MCF 10A (cell line): ENCODE data around the gene STOM. TPM values are rescaled to one million over a fixed set of nuclear protein-coding genes. Genes with fewer than 3 reads are reported as not detected.

Experiments
- BruUV-seq: library from RNA; stranded (reverse); fragments of 400-500 nt; replicated peaks from 2 replicates; lab custom pipeline; 2021; lab: Mats Ljungman, UMichigan
- CTCF ChIA-PET: fragments of 300-600 bp; sonication (Branson Sonifier 250); formaldehyde crosslinking; extraction: SDS; loops from one replicate; lab custom pipeline; 2021; ENCODE audit warnings: antibody characterized with exemption, inconsistent platforms; lab: Yijun Ruan, JAX
- POLR2A ChIA-PET: fragments of 300-600, 350-650 bp; sonication (Branson Sonifier 250); formaldehyde crosslinking; extraction: SDS; loops from one replicate; lab custom pipeline; 2020; ENCODE audit warnings: antibody characterized with exemption, inconsistent platforms; lab: Yijun Ruan, JAX
- DNase-seq: peaks from one replicate; pipeline ENCODE4 v3.0.0-alpha.2; 2018; ENCODE audit not compliant: unreplicated experiment
- H3K27ac Mint-ChIP-seq: one replicate; pipeline ENCODE4 v1.8.0; 2022; ENCODE audit warnings: mild to moderate bottlenecking, low read depth, mixed read lengths; ENCODE audit not compliant: unreplicated experiment
- H3K27me3 Mint-ChIP-seq: one replicate; pipeline ENCODE4 v1.8.0; 2022; ENCODE audit warnings: mixed read lengths; ENCODE audit not compliant: insufficient read depth, unreplicated experiment
- H3K36me3 Mint-ChIP-seq: one replicate; pipeline ENCODE4 v1.8.0; 2022; ENCODE audit warnings: mild to moderate bottlenecking, moderate library complexity, mixed read lengths; ENCODE audit not compliant: insufficient read depth, unreplicated experiment
- H3K4me1 Mint-ChIP-seq: one replicate; pipeline ENCODE4 v1.8.0; 2022; ENCODE audit warnings: mixed read lengths; ENCODE audit not compliant: insufficient read depth, unreplicated experiment
- H3K4me3 Mint-ChIP-seq: one replicate; pipeline ENCODE4 v1.8.0; 2022; ENCODE audit warnings: mild to moderate bottlenecking, moderate library complexity, mixed read lengths; ENCODE audit not compliant: unreplicated experiment
- H3K9me3 Mint-ChIP-seq: one replicate; pipeline ENCODE4 v1.8.0; 2022; ENCODE audit warnings: mixed read lengths; ENCODE audit not compliant: unreplicated experiment
- intact Hi-C: fragments of 100-400 bp; cut with micrococcal nuclease; formaldehyde crosslinking; loops from 2 replicates; pipeline ENCODE4 v1.14.1; 2022
- total RNA-seq: library from RNA; stranded (reverse); gene quantifications from 2 replicates; pipeline ENCODE4 v1.2.3, GENCODE V29; 2022
- TF ChIP-seq, protein P1 (sequence below): fragments of 200-600 bp; IDR thresholded peaks from one replicate; pipeline ENCODE4 v1.8.0; 2022; ENCODE audit warnings: antibody characterized with exemption, mild to moderate bottlenecking; ENCODE audit not compliant: unreplicated experiment

The STOM gene
- total RNA-seq, 1 experiment from 2014 or later: 231 TPM

DNA sequence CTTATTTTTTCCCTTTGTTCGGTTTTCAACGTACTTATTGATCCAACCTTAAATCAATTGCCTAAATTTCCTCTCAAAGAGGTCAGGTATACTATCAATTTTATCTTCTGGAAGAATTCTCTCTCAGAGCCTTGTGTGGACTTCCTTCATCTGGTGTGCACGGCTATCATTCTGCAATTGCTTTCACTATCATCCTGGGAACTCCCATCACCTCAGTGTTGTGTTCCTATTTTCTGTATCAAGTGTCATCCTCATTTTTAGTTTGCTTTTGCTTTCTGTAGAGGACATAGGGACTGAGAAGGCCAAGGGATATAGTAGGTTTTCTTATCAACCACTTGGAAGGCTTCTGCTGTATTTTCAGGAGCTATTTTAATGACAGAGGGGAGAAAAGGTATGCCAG lies 11.3 kb downstream of the STOM start:
- peaks cover 80% of the 10 kb centered on the region for H3K36me3 Mint-ChIP-seq
- ChIA-PET CTCF (interaction anchor here (0.7 to 3.9 kb wide), 3 partner anchors 39 to 80 kb away, joined by 3 to 34 read pairs (median 4); no protein-coding TSS in a partner anchor), POLR2A (interaction anchor here (1.0 to 3.6 kb wide), 6 partner anchors 10 to 237 kb away, joined by 3 to 19 read pairs (median 6); no protein-coding TSS in a partner anchor)
- H3K27ac Mint-ChIP-seq: peak overlapping the region; percentile 86
- no peaks in the 10 kb centered on the region for H3K9me3 Mint-ChIP-seq
- no peak overlapping the region for H3K4me3 Mint-ChIP-seq
- intact Hi-C loops: no loop called here
- BruUV-seq: no TSS peak
- H3K27me3 Mint-ChIP-seq: no peaks in the 10 kb centered on the region
- peaks cover 56% of the 10 kb centered on the region for H3K4me1 Mint-ChIP-seq
- TF ChIP-seq, protein P1, sequence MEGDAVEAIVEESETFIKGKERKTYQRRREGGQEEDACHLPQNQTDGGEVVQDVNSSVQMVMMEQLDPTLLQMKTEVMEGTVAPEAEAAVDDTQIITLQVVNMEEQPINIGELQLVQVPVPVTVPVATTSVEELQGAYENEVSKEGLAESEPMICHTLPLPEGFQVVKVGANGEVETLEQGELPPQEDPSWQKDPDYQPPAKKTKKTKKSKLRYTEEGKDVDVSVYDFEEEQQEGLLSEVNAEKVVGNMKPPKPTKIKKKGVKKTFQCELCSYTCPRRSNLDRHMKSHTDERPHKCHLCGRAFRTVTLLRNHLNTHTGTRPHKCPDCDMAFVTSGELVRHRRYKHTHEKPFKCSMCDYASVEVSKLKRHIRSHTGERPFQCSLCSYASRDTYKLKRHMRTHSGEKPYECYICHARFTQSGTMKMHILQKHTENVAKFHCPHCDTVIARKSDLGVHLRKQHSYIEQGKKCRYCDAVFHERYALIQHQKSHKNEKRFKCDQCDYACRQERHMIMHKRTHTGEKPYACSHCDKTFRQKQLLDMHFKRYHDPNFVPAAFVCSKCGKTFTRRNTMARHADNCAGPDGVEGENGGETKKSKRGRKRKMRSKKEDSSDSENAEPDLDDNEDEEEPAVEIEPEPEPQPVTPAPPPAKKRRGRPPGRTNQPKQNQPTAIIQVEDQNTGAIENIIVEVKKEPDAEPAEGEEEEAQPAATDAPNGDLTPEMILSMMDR: no peak
- no peak for DNase-seq

DNA sequence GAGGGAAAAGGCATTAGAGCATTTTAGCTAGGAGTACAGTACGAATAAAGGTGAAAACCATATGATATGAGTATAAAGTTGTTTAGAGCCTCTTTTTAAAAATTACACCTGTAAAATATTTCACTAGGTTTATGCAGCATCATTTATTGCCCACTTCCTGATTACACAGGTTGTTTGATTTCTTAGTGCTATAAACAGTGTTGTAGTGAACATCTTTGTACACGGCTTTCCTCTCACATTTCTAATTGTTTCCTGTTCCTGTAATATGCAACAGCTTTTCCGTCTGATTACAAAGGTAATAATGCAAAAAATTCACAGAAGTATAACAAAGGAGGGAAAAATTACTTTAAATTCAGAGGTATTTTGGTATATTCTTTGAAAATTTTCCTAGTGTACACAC lies 13.0 kb downstream of the STOM start:
- H3K27me3 Mint-ChIP-seq: no peaks in the 10 kb centered on the region
- TF ChIP-seq, protein P1: no peak
- CTCF ChIA-PET: interaction anchor here (0.7 to 3.9 kb wide), 5 partner anchors 19 to 364 kb away, joined by 3 to 34 read pairs (median 5); no protein-coding TSS in a partner anchor
- intact Hi-C loops: no loop called here
- H3K4me3 Mint-ChIP-seq: peak overlapping the region; percentile 49
- no peak for DNase-seq
- H3K27ac Mint-ChIP-seq: peak overlapping the region; percentile 93
- H3K9me3 Mint-ChIP-seq: no peaks in the 10 kb centered on the region
- POLR2A ChIA-PET: interaction anchor here (1.0 to 3.6 kb wide), 9 partner anchors 12 to 75 kb away, joined by 3 to 19 read pairs (median 4); no protein-coding TSS in a partner anchor
- BruUV-seq: no TSS peak
- H3K36me3 Mint-ChIP-seq: peaks cover 86% of the 10 kb centered on the region
- H3K4me1 Mint-ChIP-seq: peaks cover 51% of the 10 kb centered on the region

DNA sequence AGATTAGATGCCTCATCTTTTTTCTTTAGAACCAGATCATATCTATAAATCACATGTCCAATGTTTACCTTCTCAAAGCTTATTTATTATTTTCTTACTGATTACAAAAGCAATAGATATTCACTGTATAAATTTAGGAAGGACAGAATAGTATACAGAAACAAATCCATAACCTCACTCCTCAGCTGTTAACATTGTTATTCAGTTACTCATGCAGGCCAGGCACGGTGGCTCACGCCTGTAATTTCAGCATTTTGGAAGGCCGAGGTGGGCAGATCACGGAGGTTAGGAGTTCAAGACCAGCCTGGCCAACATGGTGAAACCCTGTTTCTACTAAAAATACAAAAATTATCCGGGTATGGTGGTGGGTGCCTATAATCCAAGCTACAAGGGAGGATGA lies 15.3 kb downstream of the STOM start:
- BruUV-seq: no TSS peak
- Mint-ChIP-seq H3K36me3 (peaks cover 95% of the 10 kb centered on the region), H3K9me3 (no peaks in the 10 kb centered on the region), H3K27me3 (no peaks in the 10 kb centered on the region), H3K4me1 (peaks cover 68% of the 10 kb centered on the region), H3K4me3 (no peak overlapping the region), H3K27ac (no peak overlapping the region)
- intact Hi-C loops: no loop called here
- DNase-seq: no peak
- CTCF ChIA-PET: interaction anchor here (1.0 to 2.3 kb wide), 6 partner anchors 16 to 142 kb away, joined by 3 to 12 read pairs (median 4); no protein-coding TSS in a partner anchor
- POLR2A ChIA-PET: interaction anchor here (0.6 to 1.6 kb wide), 3 partner anchors 18 to 1866 kb away, joined by 3 to 4 read pairs (median 3); partner anchors contain the start of gene GSN
- TF ChIP-seq, protein P1: no peak

DNA sequence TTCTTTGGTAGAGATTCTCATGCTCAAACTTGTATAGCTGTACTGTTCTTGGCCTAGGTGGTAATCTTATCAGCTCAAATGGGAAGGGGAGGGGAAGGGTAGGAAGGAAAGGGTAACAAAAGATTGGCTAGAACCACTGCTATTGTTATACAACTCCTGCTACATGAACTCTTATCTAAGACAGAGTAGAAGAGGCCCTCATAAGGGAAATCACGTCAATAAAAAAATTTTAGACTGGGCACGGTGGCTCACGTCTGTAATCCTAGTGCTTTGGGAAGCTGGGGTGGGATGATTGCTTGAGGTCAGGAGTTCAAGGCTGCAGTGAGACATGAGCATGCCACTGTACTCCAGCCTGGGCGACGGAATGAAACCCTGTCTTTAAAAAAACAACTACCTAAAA lies 15.9 kb downstream of the STOM start:
- ChIA-PET POLR2A (interaction anchor here (0.6 to 1.6 kb wide), 3 partner anchors 15 to 1867 kb away, joined by 3 read pairs; no protein-coding TSS in a partner anchor), CTCF (interaction anchor here (1.0 to 2.3 kb wide), 6 partner anchors 13 to 141 kb away, joined by 3 to 12 read pairs (median 4); no protein-coding TSS in a partner anchor)
- Mint-ChIP-seq H3K9me3 (no peaks in the 10 kb centered on the region), H3K27ac (no peak overlapping the region), H3K4me1 (peaks cover 70% of the 10 kb centered on the region), H3K27me3 (no peaks in the 10 kb centered on the region), H3K4me3 (no peak overlapping the region), H3K36me3 (peaks cover 96% of the 10 kb centered on the region)
- intact Hi-C loops: no loop called here
- BruUV-seq: no TSS peak
- TF ChIP-seq, protein P1: no peak
- no peak for DNase-seq
